Kidney (tissue), 14 donors: Measurements from ENCODE around the gene BICC1. TPM values are rescaled to one million over a fixed set of nuclear protein-coding genes. Genes with fewer than 3 reads are reported as not detected.

Experiments
- DNase-seq, 5 donors: peaks; one replicate each; pipeline ENCODE4 v3.0.0-alpha.2; 2013 to 2020
- FAIRE-seq: peaks from 2 replicates; lab custom pipeline; 2012; peaks lifted over from hg19 to GRCh38; lab: Jason Lieb, UNC
- H3K27ac ChIP-seq, 2 donors: one replicate each; pipeline ENCODE4 v1.7.0; 2013; ENCODE audit warnings: low read depth in 2 of 2, low read length in 2 of 2, inconsistent platforms in 1 of 2
- H3K27me3 ChIP-seq: one replicate; pipeline ENCODE4 v1.7.1; 2013; ENCODE audit warnings: low read length, inconsistent platforms; ENCODE audit not compliant: control insufficient read depth, insufficient read depth
- H3K36me3 ChIP-seq, 3 donors: one replicate each; pipeline versions ENCODE4 v1.7.0 to v1.7.1; 2013; ENCODE audit warnings: low read length in 3 of 3, control low read depth in 1 of 3, inconsistent platforms in 1 of 3; ENCODE audit not compliant: insufficient read depth in 3 of 3, control insufficient read depth in 2 of 3
- H3K4me1 ChIP-seq, 3 donors: one replicate each; pipeline versions ENCODE4 v1.7.0 to v1.7.1; 2013; ENCODE audit warnings: low read length in 3 of 3, inconsistent platforms in 1 of 3, low read depth in 1 of 3; ENCODE audit not compliant: control insufficient read depth in 2 of 3, insufficient read depth in 2 of 3
- H3K4me3 ChIP-seq, 3 donors: one replicate each; pipeline versions ENCODE4 v1.7.0 to v1.8.1; 2013; ENCODE audit warnings: low read length in 3 of 3, control low read depth in 1 of 3, inconsistent platforms in 1 of 3
- H3K9ac ChIP-seq, 3 donors: one replicate each; pipeline versions ENCODE4 v1.7.0 to v1.7.1; 2013; ENCODE audit warnings: low read length in 3 of 3, control low read depth in 1 of 3, inconsistent platforms in 1 of 3
- H3K9me3 ChIP-seq, 3 donors: one replicate each; pipeline versions ENCODE4 v1.7.0 to v1.7.1; 2013; ENCODE audit warnings: low read length in 3 of 3, control low read depth in 1 of 3, inconsistent platforms in 1 of 3; ENCODE audit not compliant: control insufficient read depth in 2 of 3, insufficient read depth in 1 of 3
- CTCF ChIP-seq: IDR thresholded peaks from 3 replicates; pipeline ENCODE4 v1.5.1; 2012; ENCODE audit warnings: mild to moderate bottlenecking, moderate library complexity, borderline replicate concordance; ENCODE audit not compliant: insufficient read depth; ENCODE audit errors: extremely low read depth
- intact Hi-C: fragments of 100-400 bp; cut with DNase I; formaldehyde crosslinking; loops from one replicate; pipeline ENCODE4 v1.11.1; 2022
- polyA plus RNA-seq: library from polyadenylated mRNA; stranded (reverse); fragments of 350-450 nt; fragmentation: Illumina TruSeq; extraction: RNeasy Lipid Tissue Mini Kit (QIAGEN cat#74804); gene quantifications from one replicate; pipeline ENCODE4 v1.2.3, GENCODE V29; 2014; ENCODE audit warnings: low read depth, low replicate concordance; ENCODE audit not compliant: insufficient read depth
- total RNA-seq: library from RNA; stranded (reverse); fragmentation: NEBNext Ultra II Directional; extraction: Animal tissue kit (Norgen Biotek cat#: 25700); gene quantifications from one replicate; pipeline ENCODE4 v1.2.1, GENCODE V29; 2021
- donor health status: control.
- donor health status: control.
- donor health status: control.
- donor health status: control.
- donor health status: control.
- donor health status: DM: yes; HTN: yes; CAD: no.
- donor health status: Normal renal cell carcinoma (clear cell type).

Gene BICC1
- total and polyA plus RNA-seq, 2 donors from 2014 or later = 21.0 to 136 TPM

DNA sequence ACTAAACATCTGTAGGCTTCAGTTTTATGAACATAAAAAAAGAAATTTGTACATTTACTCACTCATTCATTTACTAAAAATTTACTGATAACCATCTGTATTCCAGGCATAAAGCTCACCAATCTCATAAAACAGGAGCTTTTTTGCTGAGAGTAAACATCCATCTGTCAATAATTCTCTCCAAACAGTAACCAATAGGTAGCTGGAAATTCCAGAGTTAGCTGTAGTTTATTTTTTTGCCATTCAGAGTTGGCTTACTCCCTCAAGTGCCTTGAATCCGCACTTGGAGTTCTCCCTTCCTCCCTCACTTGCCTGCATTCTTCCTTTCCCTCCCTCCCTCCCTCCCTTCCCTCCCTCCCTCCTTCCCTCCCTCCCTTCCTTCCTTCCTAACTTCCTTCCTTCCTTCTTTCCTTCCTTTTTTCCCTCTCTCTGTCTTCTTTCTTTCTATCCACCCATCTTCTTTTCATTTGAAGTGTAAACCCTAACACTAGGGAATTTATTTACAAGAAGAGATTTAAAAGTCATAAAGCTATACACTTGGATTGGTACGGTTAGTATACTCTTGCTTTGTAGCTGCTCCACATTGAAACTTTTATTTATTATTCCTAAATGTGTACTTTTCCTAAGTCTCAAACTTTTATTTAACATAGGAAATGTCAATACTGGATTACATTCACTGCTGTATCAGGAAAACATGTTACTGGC is 44.6 kb upstream of the BICC1 start:
- Histone ChIP-seq H3K4me3 (no peak overlapping the region), H3K9ac (no peak overlapping the region), H3K4me1 (no peaks in the 10 kb centered on the region), H3K27ac (no peak overlapping the region), H3K27me3 (no peaks in the 10 kb centered on the region), H3K36me3 (no peaks in the 10 kb centered on the region), H3K9me3 (no peaks in the 10 kb centered on the region)
- intact Hi-C loops = no loop called here
- TF ChIP-seq CTCF = no peak
- FAIRE-seq (no peak), DNase-seq (no peak)

GRCh38 chr10:58473976-58474375 is 38.7 kb upstream of the BICC1 start:
- Histone ChIP-seq H3K9ac (no peak overlapping the region), H3K36me3 (no peaks in the 10 kb centered on the region), H3K9me3 (no peaks in the 10 kb centered on the region), H3K27me3 (no peaks in the 10 kb centered on the region), H3K4me1 (peaks cover 0 to 7% (median 0%) of the 10 kb centered on the region in 3 donors), H3K4me3 (no peak overlapping the region), H3K27ac (no peak overlapping the region)
- FAIRE-seq (no peak), DNase-seq (no peak)
- intact Hi-C loops = no loop called here
- no peak for TF ChIP-seq CTCF

- Histone ChIP-seq H3K27me3 (no peaks in the 10 kb centered on the region), H3K27ac (peak overlapping the region in 1 of 2 donors; percentile 10), H3K9ac (no peak overlapping the region), H3K36me3 (no peaks in the 10 kb centered on the region), H3K9me3 (no peaks in the 10 kb centered on the region), H3K4me3 (peak overlapping the region in 2 of 3 donors; percentile 19 to 46), H3K4me1 (peaks cover 0 to 7% (median 0%) of the 10 kb centered on the region in 3 donors)
- intact Hi-C loops = no loop called here
- no peak for TF ChIP-seq CTCF
- FAIRE-seq (no peak), DNase-seq (peak in 2 of 5 donors; percentile 13 to 38)
These were observed 37.1 kb upstream of the BICC1 start for GRCh38 chr10:58475322-58476277.
